Measurements from ENCODE around the gene MYCBP2.

The MYCBP2 gene

GRCh38 chr13:77065461-77066147, 261.3 kb downstream of the MYCBP2 start:
- Histone ChIP-seq H3K9me3 (ENCODE audit: control insufficient read depth in 2 of 2, low read length in 2 of 2) (no peaks in the 10 kb centered on the region), H3K9ac (ENCODE audit: low read length in 2 of 2) (no peak overlapping the region), H3K36me3 (ENCODE audit: control insufficient read depth in 2 of 2, insufficient read depth in 2 of 2, low read length in 2 of 2) (peaks cover 27 to 28% of the 10 kb centered on the region in 2 donors), H3K27ac (ENCODE audit: low read length) (no peak overlapping the region), H3K4me1 (ENCODE audit: control insufficient read depth, insufficient read depth, low read length) (no peaks in the 10 kb centered on the region), H3K27me3 (ENCODE audit: control insufficient read depth in 1 of 2, insufficient read depth in 2 of 2, low read length in 2 of 2) (no peaks in the 10 kb centered on the region), H3K4me3 (ENCODE audit: low read length in 2 of 2) (no peak overlapping the region)

- Histone ChIP-seq H3K4me1 (ENCODE audit: control insufficient read depth, insufficient read depth, low read length) (no peaks in the 10 kb centered on the region), H3K27me3 (ENCODE audit: control insufficient read depth in 1 of 2, insufficient read depth in 2 of 2, low read length in 2 of 2) (no peaks in the 10 kb centered on the region), H3K9me3 (ENCODE audit: control insufficient read depth in 2 of 2, low read length in 2 of 2) (no peaks in the 10 kb centered on the region), H3K9ac (ENCODE audit: low read length in 2 of 2) (no peak overlapping the region), H3K27ac (ENCODE audit: low read length) (no peak overlapping the region), H3K4me3 (ENCODE audit: low read length in 2 of 2) (no peak overlapping the region), H3K36me3 (ENCODE audit: control insufficient read depth in 2 of 2, insufficient read depth in 2 of 2, low read length in 2 of 2) (peaks cover 21 to 28% of the 10 kb centered on the region in 2 donors)
These were observed 264.8 kb downstream of the MYCBP2 start for GRCh38 chr13:77062097-77062496.

GRCh38 chr13:77061362-77061761, 265.5 kb downstream of the MYCBP2 start:
- no peak overlapping the region for H3K9ac ChIP-seq (ENCODE audit: low read length in 2 of 2)
- H3K4me3 ChIP-seq (ENCODE audit: low read length in 2 of 2): no peak overlapping the region
- no peaks in the 10 kb centered on the region for H3K9me3 ChIP-seq (ENCODE audit: control insufficient read depth in 2 of 2, low read length in 2 of 2)
- no peaks in the 10 kb centered on the region for H3K4me1 ChIP-seq (ENCODE audit: control insufficient read depth, insufficient read depth, low read length)
- H3K27me3 ChIP-seq (ENCODE audit: control insufficient read depth in 1 of 2, insufficient read depth in 2 of 2, low read length in 2 of 2): no peaks in the 10 kb centered on the region
- no peak overlapping the region for H3K27ac ChIP-seq (ENCODE audit: low read length)
- H3K36me3 ChIP-seq (ENCODE audit: control insufficient read depth in 2 of 2, insufficient read depth in 2 of 2, low read length in 2 of 2): peaks cover 28 to 33% of the 10 kb centered on the region in 2 donors

- H3K4me3 ChIP-seq (ENCODE audit: low read length in 2 of 2): no peak overlapping the region
- H3K36me3 ChIP-seq (ENCODE audit: control insufficient read depth in 2 of 2, insufficient read depth in 2 of 2, low read length in 2 of 2): peaks cover 32 to 42% of the 10 kb centered on the region in 2 donors
These were observed 270.0 kb downstream of the MYCBP2 start for GRCh38 chr13:77056886-77057285.

GRCh38 chr13:77056382-77056781, 270.5 kb downstream of the MYCBP2 start:
- Histone ChIP-seq H3K27me3 (ENCODE audit: control insufficient read depth in 1 of 2, insufficient read depth in 2 of 2, low read length in 2 of 2) (no peaks in the 10 kb centered on the region), H3K36me3 (ENCODE audit: control insufficient read depth in 2 of 2, insufficient read depth in 2 of 2, low read length in 2 of 2) (peaks cover 33 to 45% of the 10 kb centered on the region in 2 donors), H3K4me3 (ENCODE audit: low read length in 2 of 2) (no peak overlapping the region), H3K9me3 (ENCODE audit: control insufficient read depth in 2 of 2, low read length in 2 of 2) (no peaks in the 10 kb centered on the region), H3K27ac (ENCODE audit: low read length) (no peak overlapping the region), H3K9ac (ENCODE audit: low read length in 2 of 2) (no peak overlapping the region), H3K4me1 (ENCODE audit: control insufficient read depth, insufficient read depth, low read length) (no peaks in the 10 kb centered on the region)

More at GRCh38 chr13:77056886-77057285, 270.0 kb downstream of the MYCBP2 start:
- no peak overlapping the region for H3K27ac ChIP-seq (ENCODE audit: low read length)
- no peaks in the 10 kb centered on the region for H3K27me3 ChIP-seq (ENCODE audit: control insufficient read depth in 1 of 2, insufficient read depth in 2 of 2, low read length in 2 of 2)
- no peaks in the 10 kb centered on the region for H3K4me1 ChIP-seq (ENCODE audit: control insufficient read depth, insufficient read depth, low read length)
- no peak overlapping the region for H3K9ac ChIP-seq (ENCODE audit: low read length in 2 of 2)
- no peaks in the 10 kb centered on the region for H3K9me3 ChIP-seq (ENCODE audit: control insufficient read depth in 2 of 2, low read length in 2 of 2)

GRCh38 chr13:77055158-77055557, 271.7 kb downstream of the MYCBP2 start:
- H3K4me1 ChIP-seq (ENCODE audit: control insufficient read depth, insufficient read depth, low read length): no peaks in the 10 kb centered on the region
- H3K36me3 ChIP-seq (ENCODE audit: control insufficient read depth in 2 of 2, insufficient read depth in 2 of 2, low read length in 2 of 2): peaks cover 38 to 52% of the 10 kb centered on the region in 2 donors
- H3K27ac ChIP-seq (ENCODE audit: low read length): no peak overlapping the region

GRCh38 chr13:77053192-77053591, 273.7 kb downstream of the MYCBP2 start:
- Histone ChIP-seq H3K27me3 (ENCODE audit: control insufficient read depth in 1 of 2, insufficient read depth in 2 of 2, low read length in 2 of 2) (no peaks in the 10 kb centered on the region), H3K27ac (ENCODE audit: low read length) (no peak overlapping the region), H3K4me1 (ENCODE audit: control insufficient read depth, insufficient read depth, low read length) (no peaks in the 10 kb centered on the region), H3K4me3 (ENCODE audit: low read length in 2 of 2) (no peak overlapping the region), H3K9me3 (ENCODE audit: control insufficient read depth in 2 of 2, low read length in 2 of 2) (no peaks in the 10 kb centered on the region), H3K9ac (ENCODE audit: low read length in 2 of 2) (no peak overlapping the region), H3K36me3 (ENCODE audit: control insufficient read depth in 2 of 2, insufficient read depth in 2 of 2, low read length in 2 of 2) (peaks cover 37 to 53% of the 10 kb centered on the region in 2 donors)

More at GRCh38 chr13:77055158-77055557, 271.7 kb downstream of the MYCBP2 start:
- H3K27me3 ChIP-seq (ENCODE audit: control insufficient read depth in 1 of 2, insufficient read depth in 2 of 2, low read length in 2 of 2): no peaks in the 10 kb centered on the region
- H3K4me3 ChIP-seq (ENCODE audit: low read length in 2 of 2): no peak overlapping the region
- no peaks in the 10 kb centered on the region for H3K9me3 ChIP-seq (ENCODE audit: control insufficient read depth in 2 of 2, low read length in 2 of 2)
- H3K9ac ChIP-seq (ENCODE audit: low read length in 2 of 2): no peak overlapping the region

GRCh38 chr13:77048681-77049080, 278.2 kb downstream of the MYCBP2 start:
- Histone ChIP-seq H3K36me3 (ENCODE audit: control insufficient read depth in 2 of 2, insufficient read depth in 2 of 2, low read length in 2 of 2) (peaks cover 18 to 25% of the 10 kb centered on the region in 2 donors), H3K27ac (ENCODE audit: low read length) (no peak overlapping the region)

GRCh38 chr13:77047649-77048343, 279.1 kb downstream of the MYCBP2 start:
- H3K27ac ChIP-seq (ENCODE audit: low read length): no peak overlapping the region
- no peak overlapping the region for H3K9ac ChIP-seq (ENCODE audit: low read length in 2 of 2)
- H3K36me3 ChIP-seq (ENCODE audit: control insufficient read depth in 2 of 2, insufficient read depth in 2 of 2, low read length in 2 of 2): peaks cover 16 to 23% of the 10 kb centered on the region in 2 donors
- H3K9me3 ChIP-seq (ENCODE audit: control insufficient read depth in 2 of 2, low read length in 2 of 2): no peaks in the 10 kb centered on the region
- H3K27me3 ChIP-seq (ENCODE audit: control insufficient read depth in 1 of 2, insufficient read depth in 2 of 2, low read length in 2 of 2): no peaks in the 10 kb centered on the region
- H3K4me3 ChIP-seq (ENCODE audit: low read length in 2 of 2): no peak overlapping the region
- H3K4me1 ChIP-seq (ENCODE audit: control insufficient read depth, insufficient read depth, low read length): no peaks in the 10 kb centered on the region

More at GRCh38 chr13:77048681-77049080, 278.2 kb downstream of the MYCBP2 start:
- H3K4me3 ChIP-seq (ENCODE audit: low read length in 2 of 2): no peak overlapping the region
- H3K4me1 ChIP-seq (ENCODE audit: control insufficient read depth, insufficient read depth, low read length): no peaks in the 10 kb centered on the region
- no peaks in the 10 kb centered on the region for H3K9me3 ChIP-seq (ENCODE audit: control insufficient read depth in 2 of 2, low read length in 2 of 2)
- no peak overlapping the region for H3K9ac ChIP-seq (ENCODE audit: low read length in 2 of 2)
- no peaks in the 10 kb centered on the region for H3K27me3 ChIP-seq (ENCODE audit: control insufficient read depth in 1 of 2, insufficient read depth in 2 of 2, low read length in 2 of 2)

GRCh38 chr13:77042566-77043177, 284.2 kb downstream of the MYCBP2 start:
- peaks cover 0 to 4% of the 10 kb centered on the region in 2 donors for H3K36me3 ChIP-seq (ENCODE audit: control insufficient read depth in 2 of 2, insufficient read depth in 2 of 2, low read length in 2 of 2)
- H3K9ac ChIP-seq (ENCODE audit: low read length in 2 of 2): no peak overlapping the region
- H3K4me1 ChIP-seq (ENCODE audit: control insufficient read depth, insufficient read depth, low read length): no peaks in the 10 kb centered on the region
- H3K27ac ChIP-seq (ENCODE audit: low read length): no peak overlapping the region
- no peaks in the 10 kb centered on the region for H3K27me3 ChIP-seq (ENCODE audit: control insufficient read depth in 1 of 2, insufficient read depth in 2 of 2, low read length in 2 of 2)
- no peak overlapping the region for H3K4me3 ChIP-seq (ENCODE audit: low read length in 2 of 2)
- H3K9me3 ChIP-seq (ENCODE audit: control insufficient read depth in 2 of 2, low read length in 2 of 2): no peaks in the 10 kb centered on the region

Data from stomach smooth muscle (tissue), 2 donors.